GM19324 (cell line): Measurements from ENCODE around the gene SLC30A4.

ENCODE experiments used
- ATAC-seq: cut with Tn5 transposase; IDR thresholded peaks from one replicate; pipeline ENCODE4 v1.9.1; 2021; ENCODE audit warnings: mild to moderate bottlenecking, moderate library complexity; ENCODE audit not compliant: unreplicated experiment, low FRiP score

The SLC30A4 gene

DNA sequence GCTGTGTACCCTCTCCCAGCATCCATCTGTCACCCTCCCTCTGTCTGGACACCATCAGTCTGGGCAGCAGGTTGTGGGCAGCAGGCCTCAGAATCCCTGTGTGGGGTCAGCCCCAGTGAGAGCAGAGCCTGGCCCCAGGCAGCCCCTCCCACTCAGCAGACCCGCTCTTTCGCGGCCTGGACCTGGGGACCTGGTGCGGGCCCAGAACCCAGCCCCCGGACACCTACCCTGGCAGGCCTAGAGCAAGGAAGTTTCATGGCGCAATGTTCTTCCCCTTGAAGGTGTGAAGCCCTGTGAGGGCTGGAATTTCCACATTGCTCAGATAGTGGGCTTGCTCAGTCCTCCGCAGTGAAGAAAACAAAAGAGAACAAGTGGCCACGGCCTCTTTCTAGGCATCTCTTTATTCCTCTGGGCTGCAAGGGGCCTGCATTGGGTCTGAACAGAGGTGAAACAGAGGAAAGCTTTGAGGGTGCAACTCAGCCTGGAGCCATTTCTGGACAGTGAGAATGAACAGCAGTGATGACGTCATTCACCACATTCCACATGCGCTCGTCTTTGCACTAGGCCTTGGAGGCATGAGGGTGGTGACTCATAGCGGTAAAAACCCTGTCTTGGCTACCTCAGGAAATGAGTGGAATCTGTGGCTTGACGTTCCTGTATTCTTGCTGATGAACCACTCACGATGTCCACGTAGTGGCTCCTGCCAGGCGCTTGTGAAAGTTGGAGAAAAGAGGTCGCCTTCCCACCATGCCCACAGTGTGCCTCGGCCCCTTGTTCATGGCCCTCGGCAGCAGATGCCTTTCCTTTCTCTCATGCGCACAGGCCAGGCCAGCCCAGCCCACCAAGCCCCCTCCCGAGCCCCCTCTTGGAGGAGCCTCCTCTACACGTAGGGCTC, 66.1 kb downstream of the SLC30A4 start:
- ATAC-seq = no peak

DNA sequence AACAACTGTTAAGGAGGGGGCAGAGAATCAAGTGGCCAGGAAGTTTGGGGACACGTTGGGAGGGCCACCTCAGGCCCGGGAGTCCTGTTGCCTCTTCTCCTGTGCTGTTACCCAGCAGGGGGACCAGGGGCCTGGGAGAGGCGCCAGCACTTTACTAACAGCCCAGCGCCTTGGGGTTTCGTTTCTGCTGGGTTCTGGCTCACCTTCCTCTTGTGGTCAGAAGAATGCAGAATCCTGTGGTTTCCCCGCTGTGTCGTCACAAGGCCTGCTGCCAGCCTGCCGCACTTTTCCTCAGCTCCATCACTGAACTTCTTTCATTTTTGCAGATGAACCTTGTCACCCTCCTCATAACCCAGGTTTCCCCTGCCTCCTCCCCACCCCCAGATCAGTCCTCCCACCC, 67.7 kb downstream of the SLC30A4 start:
- peak; percentile 54 for ATAC-seq

DNA sequence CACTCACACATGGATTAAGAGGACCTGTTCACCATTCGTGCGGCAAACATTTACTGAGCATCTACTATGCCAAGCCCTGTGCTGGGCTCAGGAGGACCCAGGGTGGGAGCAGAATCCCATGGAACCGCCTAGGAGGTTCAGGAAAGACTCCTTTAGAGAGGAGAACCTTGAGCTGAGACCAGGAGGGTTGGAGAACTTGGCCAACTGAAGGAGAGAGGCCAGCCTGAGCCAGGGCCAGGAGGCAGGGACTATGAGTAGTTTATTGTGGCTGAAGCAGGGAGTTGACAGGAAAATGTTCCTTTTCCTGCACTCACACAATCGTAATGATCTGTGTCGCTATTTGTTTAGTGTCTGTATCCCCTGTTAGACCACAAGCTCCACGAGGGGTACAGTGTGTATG, 71.3 kb downstream of the SLC30A4 start:
- no peak for ATAC-seq

DNA sequence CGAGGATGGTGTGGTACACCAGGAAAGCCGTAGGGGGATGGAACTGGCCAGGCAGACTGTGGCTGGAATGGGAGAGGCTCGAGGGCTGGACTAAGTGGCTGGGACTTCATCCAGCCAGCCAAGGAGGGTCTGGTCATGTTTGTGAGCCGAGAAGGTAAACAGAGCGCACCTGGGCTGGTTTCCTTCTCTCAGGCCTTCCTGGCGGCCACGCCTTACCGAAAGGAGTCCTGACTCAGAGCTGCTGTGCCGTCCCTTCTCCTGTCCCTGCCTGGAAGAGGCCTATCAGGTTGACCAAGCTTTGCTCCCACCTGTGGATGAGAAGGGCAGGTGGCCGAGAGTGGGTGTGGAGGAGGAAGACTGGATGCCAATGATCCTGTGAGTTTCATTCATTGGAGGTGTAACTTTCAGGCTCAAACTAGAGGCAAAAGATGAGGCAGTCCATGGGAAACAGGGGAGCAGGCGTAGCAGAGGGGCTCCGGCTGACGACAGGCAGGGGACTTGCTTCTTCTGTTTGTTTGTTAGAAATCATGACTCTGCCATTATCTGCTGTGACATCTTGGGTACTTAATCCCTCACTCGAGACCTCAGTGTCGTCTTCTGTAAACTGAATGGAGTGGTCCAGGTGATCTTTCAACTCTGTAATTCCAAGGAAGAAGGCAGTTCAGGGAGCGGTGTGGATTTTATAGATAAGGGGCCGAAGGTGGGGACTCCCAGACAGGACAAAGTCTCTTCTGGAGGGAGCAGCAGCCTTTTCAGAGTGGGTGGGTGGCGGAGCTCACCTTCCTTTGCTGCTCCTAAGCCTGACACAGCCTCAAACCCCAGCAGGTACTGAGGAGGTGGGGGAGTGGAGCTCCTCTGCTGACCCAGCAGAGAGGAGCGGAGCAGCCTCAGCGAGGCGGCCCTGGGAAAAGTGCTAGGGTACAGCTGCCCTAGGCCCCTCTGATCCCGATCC, 72.4 kb downstream of the SLC30A4 start:
- ATAC-seq = no peak

DNA sequence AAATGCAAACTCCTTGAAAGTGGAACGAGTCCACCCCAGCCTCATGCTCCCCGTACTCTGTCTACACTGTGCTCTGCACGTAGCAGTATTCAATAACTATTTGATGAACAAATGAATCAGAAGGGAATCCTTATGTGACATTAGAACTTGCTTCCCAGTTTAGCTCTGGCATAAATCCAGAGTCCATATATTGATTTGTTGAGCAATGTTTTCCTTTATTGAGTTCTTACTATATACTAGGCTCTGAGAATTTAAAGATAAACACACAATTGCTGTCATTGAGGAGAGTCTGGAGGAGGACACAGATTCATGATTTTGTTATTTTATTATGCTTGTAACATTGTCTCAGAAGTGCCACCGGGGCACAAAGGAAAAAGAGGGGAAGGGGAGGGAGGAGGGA, 73.2 kb downstream of the SLC30A4 start:
- no peak for ATAC-seq

DNA sequence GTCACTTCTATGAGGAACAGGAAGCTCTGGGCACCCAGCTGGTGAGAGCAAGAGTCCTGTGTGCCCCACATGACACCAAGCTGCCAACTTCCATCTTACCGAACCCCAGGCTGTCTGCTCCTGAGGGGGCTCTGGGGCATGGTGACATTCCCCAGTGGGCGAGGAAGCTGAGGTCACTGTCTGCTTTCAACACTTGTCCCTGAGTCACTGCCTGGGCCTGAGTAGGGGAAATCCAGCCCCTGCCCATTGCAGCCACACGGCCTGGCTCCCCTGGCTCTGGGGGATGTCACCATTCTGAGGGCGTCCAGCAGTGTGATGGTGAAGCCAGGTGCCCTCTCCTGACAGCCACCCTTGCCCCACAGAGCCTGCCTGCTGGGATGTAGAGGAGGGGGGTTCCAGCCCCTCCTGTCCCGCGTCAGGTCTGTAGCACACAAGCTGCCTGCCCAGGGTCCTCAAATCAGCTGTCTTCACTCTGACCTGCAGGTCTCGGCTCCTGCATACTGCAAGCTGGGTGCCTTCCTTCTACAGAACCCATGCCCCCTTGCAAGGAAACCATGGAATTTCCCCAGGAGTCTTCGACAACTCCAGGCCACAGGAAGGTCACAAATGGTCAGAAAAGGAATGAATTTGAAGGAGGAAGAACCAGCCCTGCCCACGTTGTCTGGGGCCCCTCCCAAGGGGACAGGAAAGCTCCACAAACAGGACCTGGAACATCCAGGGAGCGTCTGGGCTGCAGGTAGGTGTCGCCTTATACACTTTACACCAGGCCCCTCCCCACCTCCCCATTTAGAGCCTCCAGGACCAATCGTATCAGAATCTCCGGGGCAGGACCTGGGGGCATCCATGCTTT, 74.3 kb downstream of the SLC30A4 start:
- no peak for ATAC-seq

DNA sequence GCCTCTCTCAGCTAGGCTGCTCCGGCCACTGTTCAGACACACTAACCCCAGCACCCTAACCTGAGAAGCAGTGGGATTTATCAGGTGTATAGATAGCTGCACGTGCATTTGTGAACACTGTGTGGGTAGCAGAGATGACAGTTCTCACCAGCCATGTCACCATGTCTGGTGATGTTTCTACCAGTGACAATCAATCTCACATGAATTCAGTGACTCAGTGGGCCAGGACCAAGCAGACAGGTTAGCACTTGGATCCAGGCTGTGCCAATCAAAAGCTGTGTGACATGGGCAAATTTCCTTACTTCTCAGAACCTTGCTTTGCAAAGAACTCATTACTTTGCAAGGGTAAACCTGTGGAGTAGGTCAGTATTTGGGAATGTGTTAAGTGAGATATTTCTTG, 78.9 kb downstream of the SLC30A4 start:
- ATAC-seq = no peak

DNA sequence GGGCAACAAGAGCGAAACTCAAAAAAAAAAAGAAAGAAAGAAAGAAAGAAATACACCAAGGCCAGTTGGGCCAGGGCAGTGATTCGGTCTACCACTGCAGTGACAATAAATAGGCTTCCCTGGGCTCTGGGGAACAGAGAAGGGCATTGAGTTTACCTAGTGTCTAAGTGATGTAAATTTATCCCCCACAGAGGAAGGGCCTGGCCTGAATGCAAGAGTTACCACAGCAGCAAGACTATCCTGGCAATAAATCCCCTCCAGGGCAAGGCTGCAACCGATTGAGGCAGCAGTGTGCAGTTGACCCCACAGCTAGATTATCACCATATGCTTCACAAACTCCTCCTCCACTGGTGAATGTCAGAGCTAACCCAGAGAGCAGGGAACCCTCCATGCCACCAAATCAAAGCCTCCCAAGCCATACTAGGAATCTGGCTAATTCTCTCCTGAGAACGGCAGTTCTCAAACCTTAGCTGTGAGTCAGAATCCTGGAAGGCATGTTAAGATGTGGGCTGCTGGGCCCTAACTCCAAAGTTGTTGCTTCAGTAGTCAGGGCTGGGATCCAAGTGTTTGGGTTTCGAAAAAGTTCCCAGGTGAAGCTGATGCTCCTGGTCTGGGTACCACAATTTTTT, 79.9 kb downstream of the SLC30A4 start:
- no peak for ATAC-seq

DNA sequence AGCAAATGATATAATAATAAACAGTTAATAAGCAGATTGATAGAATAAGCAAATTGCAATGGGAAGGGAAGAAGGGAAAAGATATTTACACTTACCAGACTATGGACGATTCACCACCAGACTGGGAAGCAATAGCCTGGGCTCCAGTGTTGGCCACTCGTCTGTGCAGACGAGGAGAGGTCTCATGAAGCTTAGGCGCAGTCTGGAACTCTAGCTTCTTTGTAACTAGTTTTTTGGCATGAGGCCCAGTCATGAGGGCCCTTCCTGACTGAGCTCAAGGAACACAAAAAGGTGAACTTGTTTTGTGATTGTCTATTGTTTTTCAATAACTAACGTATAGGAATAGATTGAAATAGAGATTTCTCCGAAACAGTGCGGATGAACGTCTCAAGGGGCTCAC, 80.9 kb downstream of the SLC30A4 start:
- ATAC-seq = no peak

DNA sequence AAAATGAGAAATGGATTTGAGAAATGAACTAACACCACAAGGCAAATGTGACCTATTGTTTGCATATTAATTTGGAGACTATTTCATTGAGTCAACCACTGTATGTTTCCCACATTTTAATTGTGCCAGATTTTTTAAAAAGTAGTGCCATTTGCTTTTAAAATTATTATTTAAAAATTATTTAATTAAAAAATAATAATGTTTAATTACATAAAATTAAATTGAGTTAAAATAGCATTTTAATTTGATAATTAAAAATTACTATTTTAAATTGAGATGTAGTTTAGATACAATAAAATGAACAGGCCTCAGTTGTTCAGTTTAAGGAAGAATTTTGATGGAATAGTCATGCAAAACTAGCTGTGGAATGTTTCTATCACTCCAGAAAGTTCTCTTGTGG, 81.5 kb downstream of the SLC30A4 start:
- ATAC-seq = no peak

DNA sequence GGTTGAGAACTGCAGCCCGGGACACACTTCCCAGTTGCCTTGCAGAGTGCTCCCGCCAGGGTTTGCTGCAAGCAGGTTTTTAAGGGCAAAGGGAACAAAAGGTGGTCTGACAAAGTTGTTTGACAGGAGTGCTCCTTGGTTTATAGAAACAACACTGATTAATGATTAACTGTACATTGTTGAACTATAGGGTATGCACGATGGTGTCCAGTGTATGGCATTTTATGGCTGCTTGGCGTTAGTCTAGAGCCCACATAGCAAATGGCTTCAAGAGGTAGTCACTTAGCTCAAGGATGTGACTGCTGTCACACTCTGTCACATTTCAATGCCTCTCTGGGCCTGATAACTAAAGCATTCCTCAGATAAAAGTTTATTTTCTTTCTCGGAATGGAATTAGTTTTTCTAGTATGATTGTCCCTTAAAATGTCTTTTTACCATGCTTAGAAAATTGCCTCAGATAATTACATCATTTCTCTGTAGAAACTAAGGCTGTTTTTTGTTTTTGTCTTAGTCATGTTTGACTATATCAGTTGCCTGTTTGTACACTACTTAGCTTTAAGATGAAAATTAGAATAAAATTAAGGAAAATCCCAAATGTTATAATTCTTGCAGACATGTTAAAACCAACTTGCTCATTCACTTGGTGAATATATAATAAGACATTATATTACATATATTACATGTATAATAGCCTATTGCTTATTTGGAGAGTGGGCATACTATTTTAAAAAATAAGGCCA, 82.9 kb downstream of the SLC30A4 start:
- ATAC-seq = no peak

DNA sequence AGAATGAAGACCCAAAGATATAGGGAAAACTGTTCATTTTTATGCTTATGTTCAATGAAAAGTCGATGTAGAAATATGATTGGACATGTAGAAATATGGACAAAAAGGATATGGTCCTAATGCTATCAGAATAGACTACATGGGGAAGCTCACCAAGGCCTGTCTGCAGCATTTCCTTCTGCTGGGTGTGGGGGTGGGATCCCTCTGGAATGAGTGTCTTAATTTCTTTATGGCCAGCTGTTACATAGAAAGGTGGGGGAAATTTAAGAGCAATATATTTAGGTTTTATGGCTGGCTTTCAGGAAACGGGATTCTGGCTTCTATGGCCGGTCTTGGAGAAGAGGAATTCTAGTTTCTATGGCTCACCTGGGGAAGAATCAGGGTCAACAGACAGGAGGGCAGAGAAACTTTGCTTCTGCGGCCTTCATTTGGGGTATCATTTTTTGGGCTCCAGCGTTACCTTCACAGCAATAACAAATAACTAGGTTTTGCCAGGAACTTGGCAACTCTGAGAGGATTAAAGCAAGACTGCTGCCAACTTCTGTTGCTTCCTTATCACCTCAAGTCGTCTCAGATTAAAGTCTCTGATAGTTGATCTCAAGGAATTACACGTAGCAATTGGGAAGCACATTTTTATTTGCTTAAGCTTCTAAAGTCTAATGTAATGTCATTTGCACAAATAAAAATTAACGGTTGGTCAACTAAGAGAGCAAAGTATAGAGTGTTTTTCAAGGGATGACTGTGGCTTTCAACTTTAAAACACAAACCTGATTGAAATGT, 87.2 kb downstream of the SLC30A4 start:
- no peak for ATAC-seq

DNA sequence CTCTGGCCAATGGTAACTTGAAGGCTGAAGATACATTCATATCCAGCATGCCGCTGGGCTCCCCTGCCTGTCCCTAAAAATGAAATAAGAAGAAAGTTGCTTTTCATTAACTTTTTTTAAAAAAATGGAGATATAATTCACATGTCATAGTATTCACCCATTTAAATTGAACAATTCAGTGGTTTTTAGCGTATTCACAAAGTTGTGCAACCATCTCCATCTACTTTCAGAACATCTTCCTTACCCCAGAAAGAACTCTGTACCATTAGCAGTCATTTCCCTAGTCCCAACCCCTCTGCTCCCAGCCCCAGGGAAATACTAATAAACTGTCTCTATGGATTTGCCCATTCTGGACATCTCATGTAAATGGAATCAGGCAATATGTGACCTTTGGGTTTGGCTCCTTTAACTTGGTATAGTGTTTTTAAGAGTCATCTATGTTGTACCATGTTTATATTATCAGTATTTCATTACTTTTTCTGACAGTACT, 88.4 kb downstream of the SLC30A4 start:
- ATAC-seq = no peak

DNA sequence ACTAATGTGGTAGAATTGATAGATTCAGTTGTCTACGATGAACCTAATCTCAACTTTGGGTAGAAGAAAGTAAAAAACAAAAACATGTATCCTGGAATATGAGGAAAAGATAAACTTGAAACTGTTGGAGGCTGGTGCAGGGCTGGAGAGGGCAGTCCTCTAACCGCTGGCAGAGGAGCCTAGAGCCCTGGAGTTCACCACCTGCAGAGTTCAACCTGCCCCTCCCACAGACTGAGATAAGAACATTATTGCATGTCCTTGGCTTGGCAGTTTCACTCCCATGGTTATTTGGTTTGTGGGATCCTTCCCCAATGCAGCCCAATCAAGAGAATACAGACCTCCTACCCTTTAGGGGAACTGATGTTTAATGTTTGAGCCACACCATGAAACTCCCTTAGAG, 91.0 kb downstream of the SLC30A4 start:
- no peak for ATAC-seq

DNA sequence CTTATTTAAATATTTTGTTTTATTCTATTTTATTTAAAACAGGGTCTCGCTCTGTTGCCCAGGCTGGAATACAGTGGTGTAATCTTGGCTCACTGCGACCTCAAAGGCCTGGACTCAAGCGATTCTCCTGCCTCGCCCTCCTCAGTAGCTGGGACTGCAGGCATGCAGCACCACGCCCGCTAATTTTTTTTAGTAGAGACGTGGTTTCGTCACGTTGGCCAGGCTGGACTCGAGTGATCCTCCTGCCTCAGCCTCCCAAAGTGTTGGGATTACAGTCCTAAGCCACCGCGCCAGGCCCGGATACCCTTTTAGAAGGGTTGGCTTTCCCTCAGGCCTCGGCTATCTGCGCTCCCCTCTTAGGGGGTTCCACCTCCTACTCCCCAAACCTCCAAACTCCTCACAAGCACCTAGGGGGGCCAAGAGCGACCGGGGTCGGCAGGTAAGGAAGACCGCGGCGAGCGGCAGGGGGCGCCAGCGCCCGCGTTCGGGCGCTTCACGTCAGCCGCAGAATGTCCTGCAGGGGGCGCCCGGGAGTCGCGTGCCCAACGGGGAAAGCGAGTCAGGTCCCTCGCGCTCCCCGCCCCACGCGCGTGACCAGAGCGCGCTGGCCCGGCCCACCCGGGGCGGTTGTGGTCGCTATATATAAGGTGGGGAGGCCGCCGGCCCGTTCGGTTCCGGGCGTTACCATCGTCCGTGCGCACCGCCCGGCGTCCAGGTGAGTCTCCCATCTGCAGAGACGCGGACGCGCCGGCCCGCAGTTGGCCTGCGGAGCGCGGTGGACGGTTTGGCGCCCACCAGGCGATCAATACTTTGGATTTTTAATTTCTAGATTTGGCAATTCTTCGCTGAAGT, 92.4 kb downstream of the SLC30A4 start:
- peak; percentile 78 for ATAC-seq
